Type B pancreatic cell (in vitro differentiated cells): Measurements from ENCODE around the gene RIMS3. TPM values are rescaled to one million over a fixed set of nuclear protein-coding genes. Genes with fewer than 3 reads are reported as not detected.
A peak's percentile ranks its signal among the peaks of the same experiment; 100 is the strongest.

ENCODE experiments used
- DNase-seq: peaks from one replicate; pipeline ENCODE4 v3.0.0; 2021; ENCODE audit warnings: mixed read lengths; ENCODE audit not compliant: unreplicated experiment; ENCODE audit errors: extremely low spot score
- H3K27ac Mint-ChIP-seq: 2 replicates; pipeline ENCODE4 v1.8.0; 2021; ENCODE audit warnings: mild to moderate bottlenecking, mixed read lengths
- H3K27me3 Mint-ChIP-seq: 2 replicates; pipeline ENCODE4 v1.8.0; 2021; ENCODE audit warnings: mixed read lengths
- H3K36me3 Mint-ChIP-seq: 2 replicates; pipeline ENCODE4 v1.8.0; 2021; ENCODE audit warnings: mixed read lengths
- H3K4me1 Mint-ChIP-seq: one replicate; pipeline ENCODE4 v1.8.0; 2021; ENCODE audit warnings: mixed read lengths; ENCODE audit not compliant: unreplicated experiment
- H3K4me3 Mint-ChIP-seq: 2 replicates; pipeline ENCODE4 v1.8.0; 2021; ENCODE audit warnings: mild to moderate bottlenecking, mixed read lengths
- H3K9me3 Mint-ChIP-seq: 2 replicates; pipeline ENCODE4 v1.8.0; 2021; ENCODE audit warnings: mixed read lengths
- total RNA-seq: library from RNA; stranded (reverse); gene quantifications from 2 replicates; pipeline ENCODE4 v1.2.1, GENCODE V29; 2021; ENCODE audit warnings: low replicate concordance
- TF ChIP-seq, protein P1 (sequence below): fragments of 200-600 bp; sonication (generic); conservative IDR thresholded peaks from 2 replicates; pipeline ENCODE4 v1.5.0; 2021; ENCODE audit warnings: antibody characterized with exemption, mild to moderate bottlenecking

Gene RIMS3
- total RNA-seq, 1 donor from 2014 or later = 4.2 TPM

DNA sequence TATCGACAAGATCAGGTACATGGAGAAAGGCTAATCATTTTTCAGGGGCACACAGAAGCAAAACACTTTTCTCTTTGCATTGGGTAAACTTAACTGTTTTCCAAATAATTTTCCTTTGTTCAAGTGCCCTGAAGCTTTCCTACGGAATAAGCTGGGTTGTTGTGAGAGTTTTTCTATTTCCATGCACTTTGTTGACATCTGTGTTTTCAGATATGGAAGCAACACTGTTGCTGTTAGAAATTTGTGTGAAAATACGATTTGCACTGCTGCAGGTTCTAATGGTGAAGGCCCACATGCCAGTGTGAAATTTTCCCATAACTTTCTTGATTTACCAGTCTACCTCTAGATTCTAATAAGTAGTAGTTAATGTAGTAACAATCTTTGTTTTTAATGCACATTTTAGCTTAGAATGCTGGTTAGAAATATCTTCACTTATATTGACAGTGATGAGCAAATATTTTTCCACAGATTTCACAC is 44.4 kb upstream of the RIMS3 start:
- H3K36me3 Mint-ChIP-seq = peaks cover 3% of the 10 kb centered on the region
- DNase-seq = no peak
- TF ChIP-seq, protein P1, sequence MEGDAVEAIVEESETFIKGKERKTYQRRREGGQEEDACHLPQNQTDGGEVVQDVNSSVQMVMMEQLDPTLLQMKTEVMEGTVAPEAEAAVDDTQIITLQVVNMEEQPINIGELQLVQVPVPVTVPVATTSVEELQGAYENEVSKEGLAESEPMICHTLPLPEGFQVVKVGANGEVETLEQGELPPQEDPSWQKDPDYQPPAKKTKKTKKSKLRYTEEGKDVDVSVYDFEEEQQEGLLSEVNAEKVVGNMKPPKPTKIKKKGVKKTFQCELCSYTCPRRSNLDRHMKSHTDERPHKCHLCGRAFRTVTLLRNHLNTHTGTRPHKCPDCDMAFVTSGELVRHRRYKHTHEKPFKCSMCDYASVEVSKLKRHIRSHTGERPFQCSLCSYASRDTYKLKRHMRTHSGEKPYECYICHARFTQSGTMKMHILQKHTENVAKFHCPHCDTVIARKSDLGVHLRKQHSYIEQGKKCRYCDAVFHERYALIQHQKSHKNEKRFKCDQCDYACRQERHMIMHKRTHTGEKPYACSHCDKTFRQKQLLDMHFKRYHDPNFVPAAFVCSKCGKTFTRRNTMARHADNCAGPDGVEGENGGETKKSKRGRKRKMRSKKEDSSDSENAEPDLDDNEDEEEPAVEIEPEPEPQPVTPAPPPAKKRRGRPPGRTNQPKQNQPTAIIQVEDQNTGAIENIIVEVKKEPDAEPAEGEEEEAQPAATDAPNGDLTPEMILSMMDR = no peak
- H3K27me3 Mint-ChIP-seq = no peaks in the 10 kb centered on the region
- H3K27ac Mint-ChIP-seq = peak overlapping the region; percentile 98
- H3K9me3 Mint-ChIP-seq = no peaks in the 10 kb centered on the region
- H3K4me3 Mint-ChIP-seq = peak overlapping the region; percentile 96
- peaks cover 18% of the 10 kb centered on the region for H3K4me1 Mint-ChIP-seq

DNA sequence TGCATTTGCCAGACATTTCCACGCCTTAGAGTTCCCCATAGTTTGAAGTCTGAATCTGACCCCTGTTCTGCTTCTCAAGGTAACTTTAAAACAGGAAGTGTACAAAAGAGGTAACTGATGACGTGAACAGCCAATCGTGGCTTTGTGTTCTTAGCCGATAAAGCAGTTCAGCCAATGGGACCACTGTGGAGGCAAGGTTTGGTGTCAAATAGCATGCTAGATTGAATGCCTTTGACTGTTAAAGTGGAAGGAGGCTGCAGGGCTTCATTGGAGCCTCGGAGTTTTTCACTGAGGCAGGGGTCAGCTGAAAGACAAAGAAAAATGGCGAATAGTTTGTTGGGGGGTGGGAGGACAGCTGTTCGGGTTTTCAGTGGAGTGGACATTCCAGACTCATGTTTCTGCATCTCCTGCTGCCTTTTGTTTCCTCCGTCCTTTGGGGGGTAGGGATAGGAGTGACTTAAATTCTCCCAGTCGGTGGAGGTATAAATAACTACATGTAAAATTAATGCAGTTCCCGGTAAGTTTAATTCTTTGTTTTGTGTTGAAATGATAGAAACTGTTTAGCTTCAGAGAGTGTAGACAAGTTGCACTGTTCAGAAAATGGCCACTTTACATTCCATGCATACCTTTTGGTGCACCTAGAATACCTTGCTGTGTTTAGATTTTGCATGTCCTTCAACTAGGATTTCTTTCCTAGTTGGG is 43.8 kb upstream of the RIMS3 start:
- Mint-ChIP-seq H3K36me3 (peaks cover 3% of the 10 kb centered on the region), H3K27ac (peak overlapping the region; percentile 98), H3K4me1 (peaks cover 23% of the 10 kb centered on the region), H3K4me3 (peak overlapping the region; percentile 96), H3K9me3 (no peaks in the 10 kb centered on the region), H3K27me3 (no peaks in the 10 kb centered on the region)
- peak; percentile 73 for DNase-seq
- TF ChIP-seq, protein P1 = no peak

DNA sequence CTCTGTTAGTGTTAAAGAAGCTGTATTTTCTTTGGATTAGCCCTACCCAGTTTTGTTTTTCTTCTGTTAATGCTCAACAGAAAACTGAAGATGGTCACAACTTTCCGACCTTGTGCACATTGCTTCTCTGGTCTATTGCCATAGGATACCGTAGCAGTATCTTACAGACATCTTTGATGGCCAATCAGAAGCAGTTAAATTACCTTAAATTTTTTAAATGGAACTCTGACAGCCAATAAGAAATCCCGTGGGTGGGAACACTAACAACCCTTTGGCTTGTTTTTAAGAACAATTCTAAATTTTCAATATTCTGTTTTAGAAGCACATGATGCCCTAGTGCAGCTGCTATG is 43.2 kb upstream of the RIMS3 start:
- peak overlapping the region; percentile 98 for H3K27ac Mint-ChIP-seq
- TF ChIP-seq, protein P1 = no peak
- H3K27me3 Mint-ChIP-seq = no peaks in the 10 kb centered on the region
- no peak for DNase-seq
- H3K4me1 Mint-ChIP-seq = peaks cover 26% of the 10 kb centered on the region
- H3K4me3 Mint-ChIP-seq = peak overlapping the region; percentile 96
- H3K36me3 Mint-ChIP-seq = peaks cover 3% of the 10 kb centered on the region
- H3K9me3 Mint-ChIP-seq = no peaks in the 10 kb centered on the region

DNA sequence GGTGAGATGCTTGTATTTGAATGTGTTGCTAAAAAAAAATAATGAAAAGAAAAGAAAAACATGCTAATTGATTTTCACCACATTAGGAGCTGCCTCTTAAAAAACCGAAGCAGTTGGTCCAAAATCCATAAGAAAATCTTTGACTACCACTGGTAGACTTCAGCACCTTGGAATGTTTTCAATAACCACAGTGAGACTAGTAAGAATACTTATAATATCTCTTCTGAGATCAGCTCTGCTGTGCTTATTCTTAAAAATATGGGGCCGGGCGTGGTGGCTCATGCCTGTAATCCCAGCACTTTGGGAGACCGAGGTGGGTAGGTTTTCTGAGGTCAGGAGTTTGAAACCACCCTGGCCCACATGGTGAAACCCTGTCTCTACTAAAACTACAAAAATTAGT is 41.1 kb upstream of the RIMS3 start:
- Mint-ChIP-seq H3K27me3 (no peaks in the 10 kb centered on the region), H3K4me3 (peak overlapping the region; percentile 41), H3K36me3 (peaks cover under 1% of the 10 kb centered on the region), H3K9me3 (no peaks in the 10 kb centered on the region), H3K4me1 (peaks cover 31% of the 10 kb centered on the region), H3K27ac (no peak overlapping the region)
- DNase-seq = no peak
- TF ChIP-seq, protein P1 = no peak

DNA sequence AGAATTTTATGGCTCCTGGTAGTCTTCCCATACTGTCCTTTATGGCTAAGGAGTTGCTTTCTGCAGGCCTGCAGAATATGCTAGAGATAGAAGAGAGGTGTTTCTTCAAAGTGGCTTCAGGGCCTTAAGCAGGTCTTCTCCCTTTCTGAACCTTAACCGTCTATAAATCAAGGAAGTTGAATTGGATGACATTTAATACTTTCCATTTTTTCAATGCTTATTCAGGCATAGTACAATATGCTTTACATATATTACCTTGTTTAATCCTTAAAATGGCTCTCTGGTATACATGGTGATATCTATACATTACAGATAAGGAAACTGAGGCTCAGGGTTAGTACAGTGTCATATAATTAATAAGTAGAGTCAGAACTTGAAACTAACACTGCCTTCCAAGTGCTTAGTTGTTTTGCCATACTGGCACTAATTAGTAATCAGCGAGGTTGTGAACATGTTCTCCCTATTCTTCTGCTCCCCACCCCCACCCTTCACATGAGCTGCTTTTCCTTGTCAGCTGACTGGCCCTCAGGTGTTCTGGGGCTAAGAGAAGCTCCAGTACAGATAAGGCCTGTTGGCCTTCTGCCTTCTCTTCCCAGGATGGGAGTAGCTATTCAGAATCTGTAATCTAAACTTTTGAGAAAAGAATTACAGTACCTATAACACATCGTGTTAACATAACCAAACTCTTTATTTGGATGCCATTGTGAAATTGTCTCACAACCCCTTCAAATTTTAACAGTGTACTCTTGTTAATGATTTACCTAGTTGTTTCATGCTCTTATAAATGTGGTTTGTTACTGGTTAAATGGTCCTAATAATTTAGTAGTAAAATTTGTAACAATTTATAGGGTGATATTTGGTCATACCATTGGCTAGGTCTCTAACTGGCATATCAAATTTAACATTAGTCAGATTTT is 39.6 kb upstream of the RIMS3 start:
- Mint-ChIP-seq H3K9me3 (no peaks in the 10 kb centered on the region), H3K4me3 (no peak overlapping the region), H3K4me1 (peaks cover 24% of the 10 kb centered on the region), H3K36me3 (no peaks in the 10 kb centered on the region), H3K27ac (peak overlapping the region; percentile 94), H3K27me3 (no peaks in the 10 kb centered on the region)
- no peak for DNase-seq
- TF ChIP-seq, protein P1 = no peak
